HG03066 (cell line): ENCODE results near the gene TDRD9.

Experiments
- ATAC-seq: cut with Tn5 transposase; IDR thresholded peaks from one replicate; pipeline ENCODE4 v1.9.1; 2021; ENCODE audit warnings: low read depth; ENCODE audit not compliant: unreplicated experiment

TDRD9 gene

DNA sequence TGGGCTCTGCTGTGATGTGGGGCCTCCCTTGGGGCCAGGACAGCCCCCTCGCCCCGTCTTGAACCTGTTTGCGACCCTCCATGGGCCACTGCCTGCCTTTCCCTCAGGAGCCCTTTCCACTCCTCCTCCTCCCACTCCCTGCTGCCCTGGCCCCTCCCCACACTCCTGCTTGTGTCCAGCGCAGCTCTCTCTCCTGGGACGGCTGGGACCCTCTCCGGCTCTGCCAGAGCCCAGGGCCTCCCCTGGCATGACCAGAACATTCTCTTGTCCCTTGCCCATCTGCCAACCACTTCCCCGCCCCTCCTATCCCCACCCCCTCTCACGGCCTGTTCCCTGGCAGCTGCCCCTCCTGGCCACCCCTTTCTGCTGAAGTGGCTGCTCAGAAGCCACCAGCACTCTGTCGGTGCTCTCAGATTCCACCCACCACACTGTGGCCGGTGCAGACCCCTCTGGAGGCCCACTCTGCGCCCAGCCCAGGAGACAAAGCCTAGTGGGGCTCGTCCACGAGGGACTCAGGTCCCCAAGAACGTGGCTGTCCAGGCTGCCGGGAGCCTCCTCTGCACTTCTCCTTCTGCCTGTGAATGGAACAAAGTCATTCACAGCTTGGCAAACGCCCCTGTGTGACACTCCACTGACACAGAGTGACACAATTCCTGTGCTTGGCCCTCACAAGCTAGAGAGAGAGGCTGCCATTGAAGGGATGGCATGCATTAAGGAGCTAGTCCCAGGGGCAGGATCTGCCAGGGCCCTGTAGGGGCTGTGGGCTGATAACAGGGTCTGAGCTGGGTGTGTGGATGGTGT is 158.6 kb downstream of the TDRD9 start:
- ATAC-seq, result no peak

GRCh38 chr14:104087505-104087904 is 159.2 kb downstream of the TDRD9 start:
- ATAC-seq, result no peak

DNA sequence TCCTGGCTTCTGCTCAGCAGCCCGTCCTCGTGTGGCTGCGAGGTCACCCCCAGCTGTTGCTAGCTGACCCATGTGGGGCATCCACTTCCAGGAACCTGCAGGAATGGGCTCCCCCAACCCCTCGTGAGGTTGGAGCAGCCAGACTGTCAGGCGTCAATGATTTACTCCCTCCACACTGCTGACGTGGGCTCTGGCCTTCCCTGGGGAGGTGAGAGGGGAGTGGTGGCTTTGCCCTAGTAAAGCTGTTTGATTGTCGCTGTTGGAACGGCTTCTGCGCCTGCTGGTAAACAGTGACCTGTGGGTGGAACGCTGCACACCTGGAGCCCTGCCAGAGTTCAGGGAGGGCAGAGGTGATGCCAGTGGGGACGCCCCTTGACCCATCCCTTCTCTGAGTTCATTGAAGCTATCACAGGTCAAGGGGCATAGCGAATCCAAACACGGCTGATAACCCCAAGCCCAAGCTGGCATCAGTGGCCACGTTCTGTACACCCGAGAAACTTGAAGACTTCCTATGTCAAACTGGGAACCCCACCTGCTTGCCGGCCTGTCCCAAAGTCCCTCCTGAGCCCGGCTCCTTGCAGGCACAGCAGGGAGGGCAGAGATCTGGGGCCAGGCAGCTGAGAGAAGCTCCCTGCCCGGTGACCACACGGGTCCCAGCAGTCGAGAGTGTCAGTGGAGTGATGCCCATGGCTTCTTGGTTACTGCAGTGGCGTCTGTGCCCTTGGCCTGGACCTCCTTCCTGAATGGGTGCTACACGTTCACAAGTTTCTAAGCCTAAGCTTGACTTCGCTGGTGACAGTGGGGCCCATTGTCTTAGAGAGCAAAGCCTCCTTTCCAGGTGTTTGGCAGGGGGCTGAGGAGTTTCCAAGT is 160.0 kb downstream of the TDRD9 start:
- no peak for ATAC-seq

DNA sequence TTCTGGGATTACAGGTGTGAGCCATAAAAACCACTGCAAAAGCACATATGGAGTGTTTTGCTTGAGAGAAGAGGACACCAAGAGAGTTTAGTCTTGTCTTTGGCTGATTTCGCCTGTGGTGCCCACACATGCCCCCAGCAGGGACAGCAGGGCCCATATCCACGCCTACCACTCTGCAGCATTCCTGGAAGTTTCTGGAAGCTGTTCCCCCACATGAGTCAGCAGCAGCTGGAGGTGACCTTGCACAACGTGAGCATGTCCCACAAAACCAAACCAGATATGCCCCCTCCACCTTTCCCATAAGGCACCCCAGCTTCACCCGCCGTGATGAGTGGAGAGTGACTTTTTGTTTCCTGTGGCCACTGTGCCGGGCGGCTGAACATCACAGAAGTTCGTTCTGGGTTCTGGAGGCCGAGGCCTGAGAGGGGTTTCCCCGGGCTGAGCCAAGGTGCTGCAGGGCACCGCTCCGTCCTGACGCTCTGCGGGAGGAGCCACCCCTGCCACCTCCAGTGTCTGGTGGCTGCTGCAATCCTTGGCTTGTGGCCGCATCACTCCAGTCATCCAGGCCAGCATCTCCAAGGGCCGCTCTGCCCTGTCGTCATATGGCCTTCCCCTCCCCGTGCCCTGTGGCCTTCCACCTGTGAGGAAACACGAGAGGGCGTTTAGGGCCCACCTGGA is 162.0 kb downstream of the TDRD9 start:
- no peak for ATAC-seq

DNA sequence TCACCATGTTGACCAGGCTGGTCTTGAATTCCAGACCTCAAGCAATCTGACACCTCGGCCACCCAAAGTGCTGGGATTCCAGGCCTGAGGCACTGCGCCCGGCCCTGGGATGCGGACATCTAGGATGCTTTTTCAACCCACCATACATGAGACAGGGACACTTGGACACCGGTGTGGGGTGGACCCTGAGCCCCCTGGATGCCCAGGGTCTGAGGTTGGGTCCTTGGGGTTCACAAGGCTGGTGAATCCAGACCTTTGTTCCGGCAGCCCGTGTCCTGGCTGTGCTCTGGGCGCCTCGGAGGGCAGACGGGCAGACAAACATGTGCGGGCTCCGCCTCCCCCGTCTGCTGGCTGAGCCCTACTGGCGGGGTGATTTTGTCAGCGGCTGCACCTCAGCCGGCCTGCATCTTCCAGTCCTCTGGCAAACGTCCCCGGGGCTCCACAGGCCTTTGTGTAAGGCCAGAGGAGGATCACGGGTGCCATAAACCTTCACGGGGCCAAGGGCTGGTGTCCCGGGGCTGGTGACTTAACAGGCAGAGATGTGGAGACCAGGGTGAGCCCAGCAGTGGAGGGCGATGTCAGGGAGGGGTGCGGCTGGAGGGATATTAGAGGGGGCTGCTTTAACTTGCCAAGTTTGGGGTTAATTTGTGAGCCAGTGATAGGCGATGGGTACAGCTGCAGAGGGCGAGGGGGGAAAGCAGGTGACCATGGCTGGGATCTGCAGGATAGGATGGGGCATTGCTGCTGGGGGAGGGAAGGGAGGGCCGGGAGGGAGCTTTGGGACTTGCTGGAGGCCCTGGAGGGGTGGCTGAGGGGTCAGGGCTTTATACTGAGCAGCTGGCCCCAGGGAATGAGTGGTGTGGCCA is 163.0 kb downstream of the TDRD9 start:
- no peak for ATAC-seq

DNA sequence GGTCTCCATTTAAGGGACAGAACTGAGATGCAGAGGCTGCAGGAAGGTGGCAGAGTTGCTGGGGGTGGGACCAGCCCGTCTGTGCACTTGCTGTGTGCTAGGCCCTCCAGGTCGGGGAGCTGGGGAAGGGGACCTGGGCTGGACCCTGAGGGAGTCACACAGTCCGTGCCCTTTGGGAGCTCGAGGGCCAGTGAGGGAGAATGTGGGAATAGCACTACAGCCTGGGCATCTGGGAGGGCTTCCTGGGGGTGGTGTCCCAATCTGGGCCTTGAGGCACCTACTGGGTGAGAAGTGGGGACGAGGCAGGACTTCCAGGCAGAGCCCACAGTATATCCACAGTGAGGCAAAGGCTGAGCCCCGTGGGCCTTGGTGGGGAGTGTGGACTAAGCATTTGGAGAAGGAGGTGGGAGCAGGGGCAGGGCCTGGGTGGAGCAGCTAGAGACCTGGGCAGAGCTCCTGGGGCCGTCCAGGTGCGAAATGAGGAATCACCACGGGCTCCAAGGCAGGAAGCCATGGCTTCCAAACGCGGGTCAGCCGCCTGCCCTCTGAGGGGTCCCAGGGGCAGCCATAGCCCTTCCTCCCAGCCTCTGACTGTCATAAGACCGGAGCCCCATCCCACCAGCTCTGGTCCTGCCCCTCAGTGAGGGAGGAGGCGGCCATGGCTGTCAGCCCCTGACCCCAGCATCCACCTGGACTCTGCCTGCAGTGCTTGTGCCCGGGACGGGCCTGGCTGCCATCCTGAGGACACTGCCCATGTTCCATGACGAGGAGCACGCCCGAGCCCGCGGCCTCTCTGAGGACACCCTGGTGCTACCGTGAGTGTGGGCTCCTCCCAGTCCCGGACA is 163.9 kb downstream of the TDRD9 start:
- ATAC-seq, result no peak

- ATAC-seq, result no peak
Measured at GRCh38 chr14:104092931-104093365, 164.7 kb downstream of the TDRD9 start.

DNA sequence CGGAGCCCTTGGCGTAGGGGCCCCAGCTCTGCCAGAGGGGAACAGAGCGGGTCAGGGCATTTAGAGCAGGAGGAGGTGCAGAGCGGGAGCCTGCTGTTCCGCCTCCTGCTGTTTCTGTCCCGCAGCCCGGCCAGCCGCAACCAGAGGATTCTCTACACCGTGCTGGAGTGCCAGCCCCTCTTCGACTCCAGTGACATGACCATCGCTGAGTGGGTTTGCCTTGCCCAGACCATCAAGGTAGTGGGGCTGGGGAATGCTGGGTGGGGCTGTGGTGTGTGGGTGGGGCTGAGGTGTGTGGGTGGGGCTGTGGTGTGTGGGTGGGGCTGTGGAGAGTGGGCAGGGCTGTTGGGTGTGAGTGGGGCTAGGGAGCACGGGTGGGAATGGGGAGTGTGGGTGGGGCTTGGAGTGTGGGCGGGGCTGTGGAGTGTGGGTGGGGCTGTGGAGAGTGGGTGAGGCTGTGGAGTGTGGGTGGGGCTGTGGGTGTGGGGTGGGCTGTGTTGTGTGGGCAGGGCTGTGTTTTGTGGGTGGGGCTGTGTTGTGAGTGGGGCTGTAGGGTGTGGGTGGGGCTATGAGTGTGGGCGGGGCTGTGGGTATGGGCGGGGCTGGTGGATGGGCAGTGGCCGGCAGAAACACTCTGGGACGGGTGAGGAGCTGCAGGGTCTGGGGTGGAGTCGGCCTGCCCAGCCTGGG is 165.3 kb downstream of the TDRD9 start:
- no peak for ATAC-seq

GRCh38 chr14:104094056-104094708 is 165.9 kb downstream of the TDRD9 start:
- no peak for ATAC-seq

DNA sequence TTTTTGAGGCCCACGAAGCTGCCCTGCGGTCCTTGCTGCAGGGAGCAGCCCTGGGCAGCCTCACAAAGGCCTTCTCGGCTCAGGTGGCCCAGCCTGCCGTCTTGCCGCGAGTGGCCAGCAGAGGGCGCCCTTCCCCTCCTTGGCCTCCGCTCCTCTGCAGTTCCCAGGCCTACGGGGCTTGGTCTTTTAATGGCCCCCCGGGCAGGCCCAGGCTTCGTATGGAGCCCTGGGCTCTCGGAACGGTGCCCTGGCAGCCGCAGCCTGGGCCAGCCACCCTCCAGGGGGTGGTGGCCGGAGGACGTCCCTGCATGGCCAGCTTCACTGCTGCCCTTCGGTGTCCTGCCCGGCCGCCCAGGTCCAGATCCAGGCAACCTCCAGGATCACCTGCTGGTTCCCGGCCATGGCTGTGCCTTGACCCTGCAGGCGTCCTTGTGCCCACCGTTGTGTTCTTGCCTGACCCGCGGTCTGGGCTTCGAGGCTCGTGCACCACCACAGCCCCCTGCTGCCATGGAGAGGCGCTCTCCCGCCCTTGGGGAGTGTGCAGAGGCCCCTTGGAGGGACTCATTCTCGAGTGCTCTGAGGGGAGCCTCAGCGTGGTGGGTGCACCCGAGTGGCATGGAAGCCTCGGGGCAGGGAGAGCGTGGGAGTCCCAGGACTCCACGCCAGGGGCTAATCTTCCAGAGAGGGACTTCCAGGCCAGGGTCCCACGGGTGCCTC is 166.6 kb downstream of the TDRD9 start:
- ATAC-seq, result no peak

- no peak for ATAC-seq
Measured at GRCh38 chr14:104095426-104096310, 167.4 kb downstream of the TDRD9 start.

DNA sequence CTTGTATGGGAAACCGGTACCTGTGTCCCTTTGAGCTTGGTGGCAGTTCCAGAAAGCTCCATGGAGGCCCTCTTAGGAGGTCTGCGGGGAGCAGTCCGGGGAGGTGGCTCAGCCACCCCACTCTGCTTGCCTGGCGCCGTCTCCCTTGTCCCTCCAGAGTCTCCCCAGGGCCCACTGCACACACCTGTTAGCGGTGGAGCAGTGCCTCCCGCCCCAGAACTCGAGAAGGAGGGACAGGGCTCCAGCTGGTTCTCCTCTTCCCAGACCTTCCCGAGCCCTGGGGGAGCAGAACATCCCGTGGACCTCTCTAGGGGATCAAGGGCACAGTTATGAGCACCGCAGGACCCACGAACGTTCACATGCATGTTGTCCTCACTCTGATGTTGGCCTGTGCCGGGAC is 168.1 kb downstream of the TDRD9 start:
- ATAC-seq, result no peak

DNA sequence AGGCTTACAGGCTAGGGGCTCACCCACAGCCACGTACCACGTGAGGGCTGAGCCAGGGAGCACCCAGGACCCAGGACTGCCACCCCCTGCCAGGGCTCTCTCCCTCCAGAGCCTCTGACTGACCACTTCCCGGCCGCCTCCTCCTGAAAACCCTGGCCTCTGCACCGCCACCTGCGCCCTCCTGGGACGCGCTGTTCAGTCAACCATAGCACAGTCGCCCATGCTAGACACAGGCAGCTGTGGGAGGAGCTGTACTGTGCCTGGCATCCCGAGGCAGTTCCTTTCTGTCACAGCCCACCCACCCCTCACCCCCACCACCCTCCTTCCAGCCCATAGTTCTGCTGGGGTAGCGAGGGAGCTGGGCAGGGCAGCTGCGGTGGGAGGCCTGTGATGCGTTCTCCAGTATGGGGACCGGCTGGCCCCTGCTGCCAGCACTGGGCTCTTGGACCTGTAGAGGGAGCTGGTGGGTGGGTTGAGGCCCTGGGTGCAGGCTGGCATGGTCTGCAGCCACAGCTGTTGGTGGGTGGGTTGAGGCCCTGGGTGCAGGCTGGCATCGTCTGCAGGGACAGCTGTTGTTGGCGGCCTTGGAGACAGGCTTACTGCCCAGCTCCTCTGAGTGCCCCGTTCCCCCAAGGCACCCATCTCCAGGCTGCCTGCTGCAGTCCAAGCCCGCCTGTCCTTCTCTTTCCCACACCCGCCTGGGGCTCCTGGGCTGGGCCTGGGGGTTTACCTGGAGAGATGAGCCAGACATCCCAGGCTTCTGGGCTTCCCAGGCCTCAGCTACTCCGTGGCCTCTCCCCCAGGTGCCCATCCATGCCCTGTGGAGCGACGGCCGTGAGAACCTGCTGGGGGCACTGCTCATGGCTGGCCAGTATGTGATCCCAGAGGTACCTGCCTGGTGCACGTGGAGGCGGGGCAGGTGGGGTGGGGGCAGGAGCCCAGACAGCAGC is 168.8 kb downstream of the TDRD9 start:
- no peak for ATAC-seq

DNA sequence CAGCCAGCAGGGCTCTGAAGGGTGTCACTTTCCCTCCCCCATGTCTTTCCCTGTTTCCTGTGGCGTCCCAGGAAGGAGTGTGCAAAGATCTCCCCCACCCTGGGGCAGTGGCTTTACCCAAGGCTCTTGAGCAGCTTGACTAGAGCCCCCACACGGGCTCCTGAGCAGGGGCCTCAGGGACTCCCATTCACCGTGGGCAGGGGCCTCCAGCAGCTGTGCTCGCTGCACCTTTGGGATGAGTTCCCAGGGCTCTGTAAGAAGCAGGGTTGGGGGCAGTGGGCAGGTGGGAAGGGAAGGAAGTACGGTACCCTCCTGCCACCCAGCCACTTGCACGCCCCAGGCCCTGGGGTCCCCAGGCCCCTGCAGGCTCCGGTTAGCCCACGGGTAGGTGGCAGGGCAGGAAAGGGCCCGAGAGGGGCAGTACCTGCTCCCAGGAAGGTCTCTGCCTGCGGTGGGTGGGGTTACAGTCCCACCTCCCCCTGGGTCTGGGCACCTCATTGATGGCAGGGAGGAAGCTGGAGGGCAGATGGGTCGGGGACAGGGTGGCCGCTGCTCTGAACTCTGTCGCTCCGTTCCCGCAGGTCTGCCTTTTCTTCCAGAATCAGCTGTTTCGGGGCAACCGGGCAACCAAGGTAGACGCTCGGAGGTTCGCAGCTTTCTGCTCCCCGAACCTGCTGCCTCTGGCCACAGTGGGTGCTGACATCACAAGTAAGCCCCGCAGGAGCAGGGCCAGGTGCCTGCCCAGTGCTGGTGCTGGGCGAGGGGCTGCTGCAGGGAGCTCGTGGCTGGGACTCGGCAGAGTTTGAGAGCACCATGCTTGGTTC is 170.2 kb downstream of the TDRD9 start:
- ATAC-seq, result no peak
